ENCODE measurements around the gene OR2AJ1.

The OR2AJ1 gene

DNA sequence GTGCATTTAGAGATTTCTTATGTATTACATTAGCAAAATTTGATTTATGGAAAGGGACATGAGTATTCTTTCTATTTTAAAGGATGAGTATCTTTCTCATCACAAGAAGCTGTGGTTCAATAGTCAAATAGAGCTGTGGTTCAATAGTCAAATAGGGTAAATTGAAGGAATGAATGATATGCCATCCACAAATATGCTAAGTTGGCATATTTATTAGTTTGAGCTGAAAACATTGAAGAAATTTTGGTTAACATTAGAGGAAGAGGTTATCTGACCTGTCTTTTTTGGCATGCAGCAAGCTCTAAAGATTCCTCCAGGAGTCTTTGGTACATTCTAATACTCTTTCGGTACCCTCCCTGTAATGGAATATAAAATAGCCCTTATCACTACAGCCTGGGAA lies 28.7 kb downstream of the OR2AJ1 start:
- DNase-seq = no peak

DNA sequence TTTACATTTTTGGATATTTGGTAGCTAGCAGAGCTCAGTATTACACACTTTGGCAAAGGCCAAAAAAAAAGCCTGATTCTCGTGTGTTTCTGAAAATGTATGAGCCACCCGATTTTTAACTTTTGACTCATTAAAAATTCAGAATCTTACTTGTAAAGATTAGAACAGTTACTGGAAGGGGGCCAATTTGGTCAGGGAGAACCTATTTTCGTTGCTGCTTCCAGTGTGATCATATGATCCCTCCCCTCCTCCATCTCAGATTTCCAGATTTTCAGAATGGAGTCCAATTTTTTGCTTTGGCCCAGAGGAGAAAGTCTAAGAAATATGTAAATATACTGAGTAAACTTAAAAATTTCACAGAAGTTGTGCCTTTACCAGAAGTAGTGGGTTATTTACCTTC lies 37.1 kb downstream of the OR2AJ1 start:
- DNase-seq = no peak

DNA sequence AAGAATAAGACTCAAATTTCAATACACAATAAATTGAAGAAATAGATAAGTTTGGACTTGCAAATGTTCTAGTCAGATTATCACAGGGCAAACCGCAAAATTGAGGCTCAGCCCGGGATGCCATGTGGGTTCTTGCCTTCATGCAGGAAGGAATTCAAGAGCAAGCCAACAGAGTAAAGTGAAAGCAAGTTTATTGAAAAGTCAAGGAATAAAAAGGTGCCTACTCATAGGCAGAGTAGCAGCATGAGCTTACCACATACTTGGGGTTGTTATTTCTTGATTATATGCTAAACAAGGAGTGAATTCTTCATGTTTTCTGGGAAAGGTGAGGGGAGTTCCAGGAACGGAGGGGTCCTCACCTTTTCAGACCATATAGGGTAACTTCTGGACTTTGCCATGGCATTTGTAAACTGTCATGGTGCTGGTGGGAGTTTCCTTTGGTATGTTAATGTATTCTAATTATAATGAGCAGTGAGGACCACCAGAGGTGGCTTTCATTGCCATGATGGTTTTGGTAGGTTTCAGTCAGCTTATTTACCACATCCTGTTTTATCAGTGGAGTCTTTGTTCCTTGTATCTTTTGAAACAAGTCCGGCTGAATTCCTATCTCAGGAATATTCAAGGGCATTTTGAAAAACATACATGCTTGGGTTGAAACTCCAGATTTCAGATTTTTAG lies 38.4 kb downstream of the OR2AJ1 start:
- DNase-seq = no peak

DNA sequence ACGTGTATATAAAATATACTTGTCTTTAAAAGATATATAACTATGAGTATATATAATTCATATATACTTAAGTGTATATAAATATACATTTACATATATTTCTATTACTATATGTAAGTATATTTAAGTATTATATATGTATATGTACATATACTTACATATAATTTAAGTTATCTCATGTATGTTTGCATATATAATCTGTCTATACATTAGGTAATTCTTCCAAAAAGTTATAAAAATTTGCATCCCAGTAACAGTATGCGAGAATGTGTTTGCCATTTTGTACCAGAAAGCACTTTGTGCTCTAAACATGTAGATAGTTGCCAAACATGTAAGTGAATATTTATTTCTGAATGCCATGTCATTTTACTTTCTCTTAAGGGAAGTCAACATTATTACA lies 40.2 kb downstream of the OR2AJ1 start, which contains the start of gene OR2AK2:
Gene OR2AK2, plus strand, starts transcription at position 301 of the 400 bp plus-strand sequence. CDS start 144 bp downstream, outside the sequence.
- DNase-seq = no peak

DNA sequence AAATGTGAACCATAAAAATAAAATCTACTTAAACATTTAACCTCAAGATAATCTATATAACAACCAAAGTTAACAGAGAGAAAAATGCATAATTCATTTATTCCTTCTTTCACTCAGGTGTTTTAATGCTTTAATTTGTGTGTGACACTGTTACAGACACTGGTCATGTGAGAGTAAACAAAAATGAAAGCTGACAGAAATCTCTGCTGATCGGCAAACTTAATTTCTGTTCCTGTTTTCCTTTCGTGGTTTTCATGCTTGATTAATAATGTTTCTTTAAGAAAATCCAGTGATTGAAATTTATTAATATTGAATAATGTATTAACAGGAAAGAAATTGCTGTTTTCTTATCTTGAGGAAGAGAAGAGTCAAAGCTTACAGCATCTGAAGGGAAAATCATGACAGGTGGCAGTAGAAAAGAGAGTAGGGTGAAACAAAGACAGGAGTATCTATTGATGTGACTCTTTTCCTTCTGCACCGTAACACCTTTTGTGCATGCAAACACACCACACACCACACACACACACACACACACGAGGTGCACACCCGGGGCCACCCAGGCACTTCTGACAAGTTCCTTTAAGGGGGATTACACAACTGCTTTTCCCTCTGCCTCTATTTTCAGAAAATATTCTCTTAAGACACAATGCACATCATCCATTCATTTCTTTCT lies 42.0 kb downstream of the OR2AJ1 start:
- no peak for DNase-seq
